ENCODE measurements around the gene DCUN1D3.

DCUN1D3 gene

GRCh38 chr16:20878682-20879147, 21.4 kb downstream of the DCUN1D3 start:
- H3K4me3 ChIP-seq: no peak overlapping the region
- DNase-seq (ENCODE audit: low read depth, low spot score): no peak
- TF ChIP-seq POLR2AphosphoS5 (IDR thresholded peaks at IDR 0.05; ENCODE audit: borderline replicate concordance, low read depth, low read length) (no peak), FOXP2 (optimal IDR thresholded peaks at IDR 0.05; ENCODE audit: control extremely low read depth, extremely low read length, insufficient read depth) (no peak), EZH2 (IDR thresholded peaks at IDR 0.05) (no peak)

GRCh38 chr16:20875355-20875650, 24.9 kb downstream of the DCUN1D3 start:
- H3K4me3 ChIP-seq: no peak overlapping the region
- TF ChIP-seq POLR2AphosphoS5 (IDR thresholded peaks at IDR 0.05; ENCODE audit: borderline replicate concordance, low read depth, low read length): no peak
- TF ChIP-seq EZH2 (IDR thresholded peaks at IDR 0.05): no peak
- TF ChIP-seq FOXP2 (optimal IDR thresholded peaks at IDR 0.05; ENCODE audit: control extremely low read depth, extremely low read length, insufficient read depth): no peak
- no peaks in the 10 kb centered on the region for H3K36me3 ChIP-seq (ENCODE audit: insufficient read depth, low read length)
- no peak for DNase-seq (ENCODE audit: low read depth, low spot score)
- H3K9me3 ChIP-seq (ENCODE audit: low read depth, low read length): no peaks in the 10 kb centered on the region
- no peak overlapping the region for H3K27ac ChIP-seq
- no peak overlapping the region for H3K9ac ChIP-seq (ENCODE audit: insufficient read length)

More at GRCh38 chr16:20878682-20879147, 21.4 kb downstream of the DCUN1D3 start:
- no peak overlapping the region for H3K9ac ChIP-seq (ENCODE audit: insufficient read length)
- no peaks in the 10 kb centered on the region for H3K36me3 ChIP-seq (ENCODE audit: insufficient read depth, low read length)
- H3K9me3 ChIP-seq (ENCODE audit: low read depth, low read length): no peaks in the 10 kb centered on the region
- no peak overlapping the region for H3K27ac ChIP-seq

GRCh38 chr16:20874088-20874581, 26.0 kb downstream of the DCUN1D3 start:
- Histone ChIP-seq H3K27ac (no peak overlapping the region), H3K36me3 (ENCODE audit: insufficient read depth, low read length) (no peaks in the 10 kb centered on the region), H3K4me3 (no peak overlapping the region), H3K9me3 (ENCODE audit: low read depth, low read length) (no peaks in the 10 kb centered on the region), H3K9ac (ENCODE audit: insufficient read length) (no peak overlapping the region)
- no peak for TF ChIP-seq POLR2AphosphoS5 (IDR thresholded peaks at IDR 0.05; ENCODE audit: borderline replicate concordance, low read depth, low read length)
- TF ChIP-seq EZH2 (IDR thresholded peaks at IDR 0.05): no peak
- no peak for TF ChIP-seq FOXP2 (optimal IDR thresholded peaks at IDR 0.05; ENCODE audit: control extremely low read depth, extremely low read length, insufficient read depth)
- DNase-seq (ENCODE audit: low read depth, low spot score): no peak

GRCh38 chr16:20873331-20873730, 26.8 kb downstream of the DCUN1D3 start:
- Histone ChIP-seq H3K9me3 (ENCODE audit: low read depth, low read length) (no peaks in the 10 kb centered on the region), H3K9ac (ENCODE audit: insufficient read length) (no peak overlapping the region), H3K4me3 (no peak overlapping the region), H3K36me3 (ENCODE audit: insufficient read depth, low read length) (no peaks in the 10 kb centered on the region), H3K27ac (no peak overlapping the region)
- TF ChIP-seq FOXP2 (optimal IDR thresholded peaks at IDR 0.05; ENCODE audit: control extremely low read depth, extremely low read length, insufficient read depth) (no peak), POLR2AphosphoS5 (IDR thresholded peaks at IDR 0.05; ENCODE audit: borderline replicate concordance, low read depth, low read length) (no peak), EZH2 (IDR thresholded peaks at IDR 0.05) (no peak)
- no peak for DNase-seq (ENCODE audit: low read depth, low spot score)

- DNase-seq (ENCODE audit: low read depth, low spot score): no peak
- H3K36me3 ChIP-seq (ENCODE audit: insufficient read depth, low read length): no peaks in the 10 kb centered on the region
- H3K9ac ChIP-seq (ENCODE audit: insufficient read length): no peak overlapping the region
- no peak overlapping the region for H3K27ac ChIP-seq
- TF ChIP-seq POLR2AphosphoS5 (IDR thresholded peaks at IDR 0.05; ENCODE audit: borderline replicate concordance, low read depth, low read length) (no peak), FOXP2 (optimal IDR thresholded peaks at IDR 0.05; ENCODE audit: control extremely low read depth, extremely low read length, insufficient read depth) (no peak), EZH2 (IDR thresholded peaks at IDR 0.05) (no peak)
- H3K4me3 ChIP-seq: no peak overlapping the region
- H3K9me3 ChIP-seq (ENCODE audit: low read depth, low read length): no peaks in the 10 kb centered on the region
Observed at GRCh38 chr16:20871941-20872815, 28.0 kb downstream of the DCUN1D3 start.

- H3K9me3 ChIP-seq (ENCODE audit: low read depth, low read length): no peaks in the 10 kb centered on the region
- H3K4me3 ChIP-seq: no peak overlapping the region
- no peak for TF ChIP-seq FOXP2 (optimal IDR thresholded peaks at IDR 0.05; ENCODE audit: control extremely low read depth, extremely low read length, insufficient read depth)
- TF ChIP-seq EZH2 (IDR thresholded peaks at IDR 0.05): no peak
- TF ChIP-seq POLR2AphosphoS5 (IDR thresholded peaks at IDR 0.05; ENCODE audit: borderline replicate concordance, low read depth, low read length): no peak
- no peaks in the 10 kb centered on the region for H3K36me3 ChIP-seq (ENCODE audit: insufficient read depth, low read length)
- no peak for DNase-seq (ENCODE audit: low read depth, low spot score)
- no peak overlapping the region for H3K9ac ChIP-seq (ENCODE audit: insufficient read length)
- no peak overlapping the region for H3K27ac ChIP-seq
Observed at GRCh38 chr16:20871258-20871657, 28.9 kb downstream of the DCUN1D3 start.

- Histone ChIP-seq H3K9me3 (ENCODE audit: low read depth, low read length) (no peaks in the 10 kb centered on the region), H3K4me3 (no peak overlapping the region), H3K9ac (ENCODE audit: insufficient read length) (no peak overlapping the region), H3K36me3 (ENCODE audit: insufficient read depth, low read length) (no peaks in the 10 kb centered on the region), H3K27ac (no peak overlapping the region)
- DNase-seq (ENCODE audit: low read depth, low spot score): no peak
- TF ChIP-seq FOXP2 (optimal IDR thresholded peaks at IDR 0.05; ENCODE audit: control extremely low read depth, extremely low read length, insufficient read depth) (no peak), EZH2 (IDR thresholded peaks at IDR 0.05) (no peak), POLR2AphosphoS5 (IDR thresholded peaks at IDR 0.05; ENCODE audit: borderline replicate concordance, low read depth, low read length) (no peak)
Observed at GRCh38 chr16:20870122-20870820, 29.9 kb downstream of the DCUN1D3 start.

- Histone ChIP-seq H3K4me3 (no peak overlapping the region), H3K36me3 (ENCODE audit: insufficient read depth, low read length) (no peaks in the 10 kb centered on the region), H3K27ac (no peak overlapping the region), H3K9me3 (ENCODE audit: low read depth, low read length) (no peaks in the 10 kb centered on the region), H3K9ac (ENCODE audit: insufficient read length) (no peak overlapping the region)
- TF ChIP-seq FOXP2 (optimal IDR thresholded peaks at IDR 0.05; ENCODE audit: control extremely low read depth, extremely low read length, insufficient read depth) (no peak), POLR2AphosphoS5 (IDR thresholded peaks at IDR 0.05; ENCODE audit: borderline replicate concordance, low read depth, low read length) (no peak), EZH2 (IDR thresholded peaks at IDR 0.05) (no peak)
- DNase-seq (ENCODE audit: low read depth, low spot score): no peak
Observed at GRCh38 chr16:20868890-20869289, 31.3 kb downstream of the DCUN1D3 start.

All from SK-N-MC (cell line).